ENCODE measurements around the gene ANKMY1.

- TF ChIP-seq, protein P1, sequence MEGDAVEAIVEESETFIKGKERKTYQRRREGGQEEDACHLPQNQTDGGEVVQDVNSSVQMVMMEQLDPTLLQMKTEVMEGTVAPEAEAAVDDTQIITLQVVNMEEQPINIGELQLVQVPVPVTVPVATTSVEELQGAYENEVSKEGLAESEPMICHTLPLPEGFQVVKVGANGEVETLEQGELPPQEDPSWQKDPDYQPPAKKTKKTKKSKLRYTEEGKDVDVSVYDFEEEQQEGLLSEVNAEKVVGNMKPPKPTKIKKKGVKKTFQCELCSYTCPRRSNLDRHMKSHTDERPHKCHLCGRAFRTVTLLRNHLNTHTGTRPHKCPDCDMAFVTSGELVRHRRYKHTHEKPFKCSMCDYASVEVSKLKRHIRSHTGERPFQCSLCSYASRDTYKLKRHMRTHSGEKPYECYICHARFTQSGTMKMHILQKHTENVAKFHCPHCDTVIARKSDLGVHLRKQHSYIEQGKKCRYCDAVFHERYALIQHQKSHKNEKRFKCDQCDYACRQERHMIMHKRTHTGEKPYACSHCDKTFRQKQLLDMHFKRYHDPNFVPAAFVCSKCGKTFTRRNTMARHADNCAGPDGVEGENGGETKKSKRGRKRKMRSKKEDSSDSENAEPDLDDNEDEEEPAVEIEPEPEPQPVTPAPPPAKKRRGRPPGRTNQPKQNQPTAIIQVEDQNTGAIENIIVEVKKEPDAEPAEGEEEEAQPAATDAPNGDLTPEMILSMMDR (IDR thresholded peaks at IDR 0.05): no peak
- TF ChIP-seq POLR2A (IDR thresholded peaks at IDR 0.05; ENCODE audit: low read depth) (no peak), POLR2AphosphoS5 (IDR thresholded peaks at IDR 0.05) (no peak)
Measured at GRCh38 chr2:240573516-240574385, 16.0 kb upstream of the ANKMY1 start.
